Activated effector memory CD4-positive, alpha-beta T cell treated with Interleukin-2 at 50 U/mL for 16 hours (primary cell): Measurements from ENCODE around the gene CLCN6.

Experiments
- DNase-seq: peaks from one replicate; pipeline ENCODE4 v3.0.0-alpha.2; 2020

Gene CLCN6

GRCh38 chr1:11857164-11857851 is 51.3 kb downstream of the CLCN6 start:
- DNase-seq, result no peak

GRCh38 chr1:11858158-11858557 is 52.2 kb downstream of the CLCN6 start:
- DNase-seq, result no peak

GRCh38 chr1:11858613-11858967 is 52.6 kb downstream of the CLCN6 start, which contains the start of gene NPPB:
TSS of gene NPPB (minus strand) at chr1:11858945. CDS start at chr1:11858833, 112 bp downstream.
- DNase-seq, result no peak

GRCh38 chr1:11858968-11859871 is 53.2 kb downstream of the CLCN6 start:
- DNase-seq, result peak; percentile 35

- no peak for DNase-seq
These were observed 54.1 kb downstream of the CLCN6 start for GRCh38 chr1:11860083-11860482.

GRCh38 chr1:11860587-11860986 is 54.6 kb downstream of the CLCN6 start:
- DNase-seq, result no peak

GRCh38 chr1:11862890-11863289 is 56.9 kb downstream of the CLCN6 start:
- DNase-seq, result no peak

- DNase-seq, result no peak
These were observed 62.5 kb downstream of the CLCN6 start for GRCh38 chr1:11868331-11868980.

- DNase-seq, result no peak
These were observed 63.1 kb downstream of the CLCN6 start for GRCh38 chr1:11869104-11869503.

- no peak for DNase-seq
These were observed 63.7 kb downstream of the CLCN6 start for GRCh38 chr1:11869650-11870207.

GRCh38 chr1:11872545-11872944 is 66.6 kb downstream of the CLCN6 start:
- no peak for DNase-seq

- no peak for DNase-seq
These were observed 67.6 kb downstream of the CLCN6 start for GRCh38 chr1:11873395-11874257.

GRCh38 chr1:11874258-11874562 is 68.2 kb downstream of the CLCN6 start:
- no peak for DNase-seq

- DNase-seq, result no peak
These were observed 68.6 kb downstream of the CLCN6 start for GRCh38 chr1:11874624-11875023.

- no peak for DNase-seq
These were observed 69.1 kb downstream of the CLCN6 start for GRCh38 chr1:11875094-11875493.

GRCh38 chr1:11877074-11877473 is 71.1 kb downstream of the CLCN6 start:
- DNase-seq, result no peak

GRCh38 chr1:11878081-11878890 is 72.3 kb downstream of the CLCN6 start:
- no peak for DNase-seq

GRCh38 chr1:11878891-11879190 is 72.8 kb downstream of the CLCN6 start:
- no peak for DNase-seq

- DNase-seq, result no peak
These were observed 73.6 kb downstream of the CLCN6 start for GRCh38 chr1:11879311-11880180.

- no peak for DNase-seq
These were observed 74.2 kb downstream of the CLCN6 start for GRCh38 chr1:11880181-11880575.
